SK-N-SH (cell line): ENCODE data around the gene ADAMTS10. TPM values are rescaled to one million over a fixed set of nuclear protein-coding genes. Genes with fewer than 3 reads are reported as not detected.

ENCODE experiments used
- CTCF ChIA-PET: fragments of 300-600, 350-600 bp; formaldehyde crosslinking; extraction: SDS; loops from one replicate; lab custom pipeline; 2021; lab: Yijun Ruan, JAX
- POLR2A ChIA-PET: fragments of 350-600 bp; sonication (Branson Sonifier 250); formaldehyde crosslinking; extraction: SDS; loops from one replicate; lab custom pipeline; 2020; ENCODE audit warnings: antibody characterized with exemption, inconsistent platforms; lab: Yijun Ruan, JAX
- DNase-seq: peaks from one replicate; pipeline ENCODE4 v3.0.0; 2012
- H2AFZ ChIP-seq: fragments of 200-600 bp; sonication (generic); 2 replicates; pipeline ENCODE4 v1.8.1; 2016; ENCODE audit warnings: antibody characterized with exemption, mild to moderate bottlenecking, low read depth
- H3F3A ChIP-seq: fragments of 200-600 bp; sonication (generic); replicated peaks from 2 replicates; pipeline ENCODE3; 2016; ENCODE audit warnings: antibody characterized with exemption, mild to moderate bottlenecking; ENCODE audit not compliant: insufficient read depth
- H3K27ac ChIP-seq, 2 experiments: fragments of 200-500 bp in 1 of 2; fragments of 200-600 bp in 1 of 2; sonication (Bioruptor generic) in 1 of 2; sonication (generic), shearing (Covaris generic) in 1 of 2; 2 replicates each; pipeline versions ENCODE4 v1.5.1 to v1.6.1; 2014 to 2016; ENCODE audit warnings: low read depth in 2 of 2, inconsistent platforms in 1 of 2, low read length in 1 of 2, mild to moderate bottlenecking in 1 of 2, mixed read lengths in 1 of 2
- H3K27me3 ChIP-seq: fragments of 200-600 bp; sonication (generic), shearing (Covaris generic); 2 replicates; pipeline ENCODE4 v1.6.1; 2016; ENCODE audit warnings: mixed run types; ENCODE audit not compliant: insufficient read depth
- H3K36me3 ChIP-seq, 2 experiments: fragments of 200-500 bp in 1 of 2; fragments of 200-600 bp in 1 of 2; sonication (Bioruptor generic) in 1 of 2; sonication (generic) in 1 of 2; replicated peaks in 1 of 2; 2 replicates each; pipeline versions ENCODE3 to v1.5.1; 2014 to 2016; ENCODE audit warnings: low read length in 1 of 2, mild to moderate bottlenecking in 1 of 2; ENCODE audit not compliant: insufficient read depth in 2 of 2, control insufficient read depth in 1 of 2
- H3K4me1 ChIP-seq, 2 experiments: fragments of 200-500 bp in 1 of 2; fragments of 200-600 bp in 1 of 2; sonication (Bioruptor generic) in 1 of 2; sonication (generic), shearing (Covaris generic) in 1 of 2; 2 replicates each; pipeline versions ENCODE4 v1.5.1 to v1.6.1; 2014 to 2016; ENCODE audit warnings: low read depth in 1 of 2, low read length in 1 of 2, mixed run types in 1 of 2; ENCODE audit not compliant: insufficient read depth in 2 of 2, control insufficient read depth in 1 of 2
- H3K4me2 ChIP-seq: fragments of 200-600 bp; sonication (generic), shearing (Covaris generic); 2 replicates; pipeline ENCODE4 v1.6.1; 2017; ENCODE audit warnings: mixed run types
- H3K4me3 ChIP-seq, 2 experiments: fragments of 200-500 bp in 1 of 2; fragments of 200-600 bp in 1 of 2; sonication (Bioruptor generic) in 1 of 2; sonication (generic), shearing (Covaris generic) in 1 of 2; 2 replicates each; pipeline versions ENCODE4 v1.5.1 to v1.8.1; 2014 to 2016; ENCODE audit warnings: low read depth in 2 of 2, inconsistent platforms in 1 of 2, low read length in 1 of 2, mild to moderate bottlenecking in 1 of 2, mixed read lengths in 1 of 2, moderate library complexity in 1 of 2
- H3K79me2 ChIP-seq: fragments of 200-600 bp; sonication (generic); 2 replicates; pipeline ENCODE4 v1.8.1; 2017; ENCODE audit warnings: mild to moderate bottlenecking; ENCODE audit not compliant: insufficient read depth
- H3K9ac ChIP-seq: fragments of 200-600 bp; sonication (generic); 2 replicates; pipeline ENCODE4 v1.6.1; 2017; ENCODE audit warnings: mixed run types
- H3K9me2 ChIP-seq: fragments of 200-600 bp; sonication (generic); 2 replicates; pipeline ENCODE4 v1.6.1; 2017; ENCODE audit warnings: mixed run types
- H3K9me3 ChIP-seq: fragments of 200-600 bp; sonication (generic); 2 replicates; pipeline ENCODE4 v1.6.1; 2017; ENCODE audit warnings: mixed run types, mild to moderate bottlenecking, moderate library complexity
- H4K20me1 ChIP-seq: fragments of 200-600 bp; sonication (generic); 2 replicates; pipeline ENCODE4 v1.6.1; 2017; ENCODE audit warnings: mild to moderate bottlenecking, mixed run types; ENCODE audit not compliant: insufficient read depth
- CHD2 ChIP-seq: fragments of 150-350 bp; IDR thresholded peaks from 2 replicates; pipeline ENCODE4 v1.6.1; 2018; ENCODE audit warnings: low read length; ENCODE audit not compliant: partially characterized antibody
- EP300 ChIP-seq, 2 experiments: IDR thresholded peaks; 2 replicates each; pipeline versions ENCODE4 v1.4.0 to v1.6.1; 2012; ENCODE audit warnings: borderline replicate concordance in 1 of 2, low read depth in 1 of 2, low read length in 1 of 2
- EZH2phosphoT487 ChIP-seq: fragments of 200-600 bp; sonication (generic); IDR thresholded peaks from 2 replicates; pipeline ENCODE4 v1.6.1; 2017; ENCODE audit warnings: low read depth, mixed run types, mild to moderate bottlenecking, antibody characterized with exemption, moderate library complexity, borderline replicate concordance
- FOXJ3 ChIP-seq: sonication (generic); formaldehyde crosslinking; IDR thresholded peaks from 2 replicates; pipeline ENCODE4 v1.5.1; 2020; ENCODE audit warnings: mild to moderate bottlenecking, missing genetic modification reagents
- GABPA ChIP-seq: IDR thresholded peaks from 2 replicates; pipeline ENCODE4 v1.4.0; 2012; ENCODE audit warnings: low read depth, mild to moderate bottlenecking
- JUND ChIP-seq: IDR thresholded peaks from 2 replicates; pipeline ENCODE4 v1.4.0; 2012
- NFIC ChIP-seq: IDR thresholded peaks from 2 replicates; pipeline ENCODE4 v1.4.0; 2012; ENCODE audit warnings: borderline replicate concordance
- NRF1 ChIP-seq: IDR thresholded peaks from 2 replicates; pipeline ENCODE4 v1.6.1; 2012; ENCODE audit warnings: low read depth, mild to moderate bottlenecking, low read length
- POLR2AphosphoS5 ChIP-seq: IDR thresholded peaks from 2 replicates; pipeline ENCODE4 v1.6.1; 2012; ENCODE audit warnings: low read depth, low read length
- RCOR1 ChIP-seq: fragments of 150-350 bp; IDR thresholded peaks from 2 replicates; pipeline ENCODE4 v1.6.1; 2017; ENCODE audit warnings: antibody characterized with exemption, low read length
- RFX5 ChIP-seq: IDR thresholded peaks from 2 replicates; pipeline ENCODE4 v1.6.1; 2012; ENCODE audit warnings: mild to moderate bottlenecking, improper control_type of control experiment, low read length
- RXRA ChIP-seq: IDR thresholded peaks from 2 replicates; pipeline ENCODE4 v1.4.0; 2012; ENCODE audit warnings: low read depth, mild to moderate bottlenecking, borderline replicate concordance
- SIN3A ChIP-seq: IDR thresholded peaks from 2 replicates; pipeline ENCODE4 v1.6.1; 2012; ENCODE audit warnings: low read depth, mild to moderate bottlenecking, low read length, moderate library complexity, borderline replicate concordance
- SMC3 ChIP-seq: IDR thresholded peaks from 2 replicates; pipeline ENCODE4 v1.6.1; 2012; ENCODE audit warnings: low read depth, low read length, improper control_type of control experiment
- TAF1 ChIP-seq: IDR thresholded peaks from 2 replicates; pipeline ENCODE4 v1.6.1; 2012; ENCODE audit warnings: low read depth, mild to moderate bottlenecking, low read length, moderate library complexity, borderline replicate concordance
- TCF12 ChIP-seq: IDR thresholded peaks from 2 replicates; pipeline ENCODE4 v1.4.0; 2012
- WGBS: methylation state at CpG from one replicate; pipeline ENCODE4 v1.1.6; 2017; ENCODE audit warnings: low lambda C conversion rate; 5-methylcytosine and 5-hydroxymethylcytosine counted together
- polyA plus RNA-seq, 3 experiments: library from polyadenylated mRNA; depleted of rRNA; stranded (reverse); fragments of >200 nt; gene quantifications; 2 replicates each; pipeline ENCODE4 v1.2.3, GENCODE V29; 2012
- TF ChIP-seq, protein P1 (sequence below): IDR thresholded peaks from 2 replicates; pipeline ENCODE4 v1.6.1; 2012; ENCODE audit warnings: mild to moderate bottlenecking, low read depth, low read length, moderate library complexity
- TF ChIP-seq, protein P2 (sequence below): fragments of 150-350 bp; IDR thresholded peaks from 2 replicates; pipeline ENCODE4 v1.6.1; 2017; ENCODE audit warnings: antibody characterized with exemption, low read length, low read depth, borderline replicate concordance
- TF ChIP-seq, protein P3 (sequence below): IDR thresholded peaks from 2 replicates; pipeline ENCODE4 v1.4.0; 2012; ENCODE audit warnings: low read depth, borderline replicate concordance

Gene ADAMTS10
- polyA plus RNA-seq, 1 of the 3 experiments (the other 2 are of a cell fraction) = 3.6 TPM

DNA sequence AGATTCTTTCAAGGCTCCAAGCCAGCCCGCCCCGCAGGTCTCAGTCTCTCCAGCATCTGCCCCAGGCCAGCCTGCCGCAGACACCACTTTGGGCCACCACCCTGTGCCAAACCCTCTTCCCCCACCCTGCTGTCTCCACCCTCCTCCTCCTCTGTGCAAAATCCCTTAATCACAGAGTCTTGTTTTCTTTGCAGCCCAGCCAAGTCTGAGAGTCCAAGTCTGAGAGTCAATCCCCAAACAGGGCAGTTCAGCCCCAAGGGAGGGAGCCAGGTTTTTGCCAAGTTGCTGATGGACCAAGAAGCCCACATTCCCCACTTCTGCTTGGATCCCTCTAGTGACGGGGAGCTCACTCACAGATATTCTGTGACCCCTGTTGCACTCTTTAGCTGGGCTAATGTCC, 3.1 kb downstream of the ADAMTS10 start (continued):
- TF ChIP-seq, protein P1, sequence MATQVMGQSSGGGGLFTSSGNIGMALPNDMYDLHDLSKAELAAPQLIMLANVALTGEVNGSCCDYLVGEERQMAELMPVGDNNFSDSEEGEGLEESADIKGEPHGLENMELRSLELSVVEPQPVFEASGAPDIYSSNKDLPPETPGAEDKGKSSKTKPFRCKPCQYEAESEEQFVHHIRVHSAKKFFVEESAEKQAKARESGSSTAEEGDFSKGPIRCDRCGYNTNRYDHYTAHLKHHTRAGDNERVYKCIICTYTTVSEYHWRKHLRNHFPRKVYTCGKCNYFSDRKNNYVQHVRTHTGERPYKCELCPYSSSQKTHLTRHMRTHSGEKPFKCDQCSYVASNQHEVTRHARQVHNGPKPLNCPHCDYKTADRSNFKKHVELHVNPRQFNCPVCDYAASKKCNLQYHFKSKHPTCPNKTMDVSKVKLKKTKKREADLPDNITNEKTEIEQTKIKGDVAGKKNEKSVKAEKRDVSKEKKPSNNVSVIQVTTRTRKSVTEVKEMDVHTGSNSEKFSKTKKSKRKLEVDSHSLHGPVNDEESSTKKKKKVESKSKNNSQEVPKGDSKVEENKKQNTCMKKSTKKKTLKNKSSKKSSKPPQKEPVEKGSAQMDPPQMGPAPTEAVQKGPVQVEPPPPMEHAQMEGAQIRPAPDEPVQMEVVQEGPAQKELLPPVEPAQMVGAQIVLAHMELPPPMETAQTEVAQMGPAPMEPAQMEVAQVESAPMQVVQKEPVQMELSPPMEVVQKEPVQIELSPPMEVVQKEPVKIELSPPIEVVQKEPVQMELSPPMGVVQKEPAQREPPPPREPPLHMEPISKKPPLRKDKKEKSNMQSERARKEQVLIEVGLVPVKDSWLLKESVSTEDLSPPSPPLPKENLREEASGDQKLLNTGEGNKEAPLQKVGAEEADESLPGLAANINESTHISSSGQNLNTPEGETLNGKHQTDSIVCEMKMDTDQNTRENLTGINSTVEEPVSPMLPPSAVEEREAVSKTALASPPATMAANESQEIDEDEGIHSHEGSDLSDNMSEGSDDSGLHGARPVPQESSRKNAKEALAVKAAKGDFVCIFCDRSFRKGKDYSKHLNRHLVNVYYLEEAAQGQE = no peak
- TF ChIP-seq, protein P2, sequence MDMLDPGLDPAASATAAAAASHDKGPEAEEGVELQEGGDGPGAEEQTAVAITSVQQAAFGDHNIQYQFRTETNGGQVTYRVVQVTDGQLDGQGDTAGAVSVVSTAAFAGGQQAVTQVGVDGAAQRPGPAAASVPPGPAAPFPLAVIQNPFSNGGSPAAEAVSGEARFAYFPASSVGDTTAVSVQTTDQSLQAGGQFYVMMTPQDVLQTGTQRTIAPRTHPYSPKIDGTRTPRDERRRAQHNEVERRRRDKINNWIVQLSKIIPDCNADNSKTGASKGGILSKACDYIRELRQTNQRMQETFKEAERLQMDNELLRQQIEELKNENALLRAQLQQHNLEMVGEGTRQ = no peak
- no peak for TF ChIP-seq FOXJ3
- TF ChIP-seq, protein P3, sequence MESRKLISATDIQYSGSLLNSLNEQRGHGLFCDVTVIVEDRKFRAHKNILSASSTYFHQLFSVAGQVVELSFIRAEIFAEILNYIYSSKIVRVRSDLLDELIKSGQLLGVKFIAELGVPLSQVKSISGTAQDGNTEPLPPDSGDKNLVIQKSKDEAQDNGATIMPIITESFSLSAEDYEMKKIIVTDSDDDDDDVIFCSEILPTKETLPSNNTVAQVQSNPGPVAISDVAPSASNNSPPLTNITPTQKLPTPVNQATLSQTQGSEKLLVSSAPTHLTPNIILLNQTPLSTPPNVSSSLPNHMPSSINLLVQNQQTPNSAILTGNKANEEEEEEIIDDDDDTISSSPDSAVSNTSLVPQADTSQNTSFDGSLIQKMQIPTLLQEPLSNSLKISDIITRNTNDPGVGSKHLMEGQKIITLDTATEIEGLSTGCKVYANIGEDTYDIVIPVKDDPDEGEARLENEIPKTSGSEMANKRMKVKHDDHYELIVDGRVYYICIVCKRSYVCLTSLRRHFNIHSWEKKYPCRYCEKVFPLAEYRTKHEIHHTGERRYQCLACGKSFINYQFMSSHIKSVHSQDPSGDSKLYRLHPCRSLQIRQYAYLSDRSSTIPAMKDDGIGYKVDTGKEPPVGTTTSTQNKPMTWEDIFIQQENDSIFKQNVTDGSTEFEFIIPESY = no peak

DNA sequence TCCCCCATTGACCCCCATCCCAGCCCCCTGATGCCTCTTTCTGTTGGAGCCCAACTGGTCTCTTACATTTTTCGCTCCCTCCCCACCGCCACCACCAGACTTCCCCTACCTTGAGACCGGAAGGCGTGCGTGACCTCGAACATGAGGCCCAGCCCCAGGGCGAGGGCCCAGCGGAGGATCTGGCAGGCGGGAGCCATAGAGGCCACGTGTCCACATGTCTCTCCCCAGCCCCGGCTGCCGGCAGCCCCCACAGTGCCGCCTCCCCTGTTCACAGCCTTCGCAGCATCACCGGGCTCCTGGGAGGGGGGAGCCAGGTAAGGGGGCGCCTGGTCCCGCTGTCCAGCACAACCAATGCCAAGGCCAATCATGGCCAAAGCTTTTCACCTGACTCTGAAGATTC, 5.0 kb downstream of the ADAMTS10 start:
- H3F3A ChIP-seq = no peaks in the 10 kb centered on the region
- no peak overlapping the region for H3K4me3 ChIP-seq
- H3K4me2 ChIP-seq = no peak overlapping the region
- POLR2A ChIA-PET = no interaction called here
- no peaks in the 10 kb centered on the region for H4K20me1 ChIP-seq
- no peaks in the 10 kb centered on the region for H3K27me3 ChIP-seq
- 93% methylated on average over 11 of the region's 17 CpGs for WGBS
- CTCF ChIA-PET = interaction anchor here (0.6 to 6.3 kb wide), 4 partner anchors 11 to 26 kb away, joined by 4 to 45 read pairs (median 16); partner anchors contain the start of gene MYO1F
- peaks cover 0 to 5% of the 10 kb centered on the region in 2 experiments; a peak in 1 of 4 replicates for H3K4me1 ChIP-seq
- no peaks in the 10 kb centered on the region for H3K9me2 ChIP-seq
- DNase-seq = no peak
- no peaks in the 10 kb centered on the region for H3K79me2 ChIP-seq
- H2AFZ ChIP-seq = no peak overlapping the region
- no peak overlapping the region for H3K9ac ChIP-seq
- no peaks in the 10 kb centered on the region for H3K9me3 ChIP-seq
- no peak overlapping the region for H3K27ac ChIP-seq
- H3K36me3 ChIP-seq = no peaks in the 10 kb centered on the region
- TF ChIP-seq EP300 (IDR thresholded peaks at IDR 0.05; ENCODE audit: borderline replicate concordance in 1 of 2, low read depth in 1 of 2, low read length in 1 of 2) (no peak), RFX5 (no peak), TCF12 (no peak), POLR2AphosphoS5 (no peak), SIN3A (no peak), RCOR1 (no peak), CHD2 (no peak), TAF1 (no peak), EZH2phosphoT487 (no peak), GABPA (no peak), SMC3 (no peak), RXRA (no peak), NFIC (no peak), NRF1 (no peak), JUND (no peak)
- TF ChIP-seq, protein P3 = no peak
